K562 (cell line): Measurements from ENCODE around the gene EGLN3. TPM values are rescaled to one million over a fixed set of nuclear protein-coding genes. Genes with fewer than 3 reads are reported as not detected.

Experiments used
- CBFA2T3 ChIP-seq: fragments of 450-650 bp; IDR thresholded peaks from 2 replicates; pipeline ENCODE4 v1.6.1; 2017
- ETV1 ChIP-seq: fragments of 450-650 bp; conservative IDR thresholded peaks from 2 replicates; pipeline ENCODE4 v1.6.1; 2016; ENCODE audit warnings: missing genetic modification characterization, control low read depth, low read depth, missing compliant biosample characterization
- HIVEP1 ChIP-seq: fragments of 250-450 bp; sonication (Bioruptor Pico); IDR thresholded peaks from 2 replicates; pipeline ENCODE4 v1.4.0; 2020; ENCODE audit warnings: mild to moderate bottlenecking
- KDM1A ChIP-seq, 2 experiments: fragments of 450-650 bp; IDR thresholded peaks; 2 replicates each; pipeline ENCODE4 v1.6.1; 2016; ENCODE audit warnings: mild to moderate bottlenecking in 2 of 2
- MAFF ChIP-seq: IDR thresholded peaks from 2 replicates; pipeline ENCODE4 v1.6.1; 2012; ENCODE audit warnings: low read length, improper control_type of control experiment
- PRDM10 ChIP-seq: fragments of 450-650 bp; IDR thresholded peaks from 2 replicates; pipeline ENCODE4 v1.6.1; 2018; ENCODE audit not compliant: partially characterized antibody
- REST ChIP-seq, 2 experiments: fragments of 450-650 bp; formaldehyde crosslinking in 1 of 2; IDR thresholded peaks; 2 replicates each; pipeline versions ENCODE4 v1.4.0 to v1.6.1; 2014 to 2020; ENCODE audit warnings: mild to moderate bottlenecking in 2 of 2, borderline replicate concordance in 1 of 2, low read depth in 1 of 2
- RNF219 ChIP-seq: fragments of 250-450 bp; sonication (Bioruptor Pico); IDR thresholded peaks from 2 replicates; pipeline ENCODE4 v1.5.0; 2022; ENCODE audit warnings: mild to moderate bottlenecking
- SP1 ChIP-seq: sonication (generic); formaldehyde crosslinking; IDR thresholded peaks from 2 replicates; pipeline ENCODE4 v1.8.1; 2022; ENCODE audit warnings: mild to moderate bottlenecking, missing genetic modification reagents
- STAT5A ChIP-seq: IDR thresholded peaks from 2 replicates; pipeline ENCODE4 v1.6.1; 2012; ENCODE audit warnings: low read length, inconsistent platforms, borderline replicate concordance
- ZNF511 ChIP-seq: sonication (generic); formaldehyde crosslinking; IDR thresholded peaks from 2 replicates; pipeline ENCODE4 v1.8.0; 2022; ENCODE audit warnings: mild to moderate bottlenecking, missing genetic modification reagents
- polyA plus RNA-seq, 8 experiments: library from polyadenylated mRNA; depleted of rRNA in 4 of 8; stranded (reverse) in 5 of 8; unstranded in 3 of 8; fragments of >200 nt; fragmentation: Nextera tagmentation in 2 of 8; fragmentation: Illumina TruSeq in 1 of 8; extraction: Ambion mirVana in 2 of 8; extraction: Trizol in 1 of 8; gene quantifications; 2 replicates each; pipeline versions ENCODE4 v1.2.1 to v1.2.3, GENCODE V29; 2011 to 2014; ENCODE audit warnings: inconsistent platforms in 1 of 8, missing spikeins in 1 of 8
- total RNA-seq, 7 experiments: library from RNA; depleted of rRNA in 6 of 7; stranded (reverse); fragments of >200 nt in 6 of 7; fragmentation: Illumina TruSeq in 2 of 7; extraction: Trizol in 2 of 7; gene quantifications; 2 replicates each; pipeline versions ENCODE4 v1.2.1 to v1.2.3, GENCODE V29; 2011 to 2021; ENCODE audit warnings: low replicate concordance in 1 of 7

Gene EGLN3
- total and polyA plus RNA-seq, 9 of the 15 experiments (the other 6 are each of a cell fraction or from before 2014, with no cell fraction given) = 2.5 to 87.6 (median 5.8) TPM

GRCh38 chr14:33951183-33951840 is 438 bp upstream of the EGLN3 start (continued):
- TF ChIP-seq RNF219 (CRISPR knock-in tag) (no peak), SP1 (CRISPR knock-in tag) (no peak), REST (IDR thresholded peaks at IDR 0.05; ENCODE audit: borderline replicate concordance) (no peak; the same call in 1 of the 2 replicates), REST (CRISPR knock-in tag; IDR thresholded peaks at IDR 0.05; ENCODE audit: low read depth) (no peak), STAT5A (no peak), ETV1 (tag) (no peak), PRDM10 (no peak), ZNF511 (no peak), CBFA2T3 (no peak), KDM1A (IDR thresholded peaks at IDR 0.05) (no peak), MAFF (peak; percentile 93), HIVEP1 (CRISPR knock-in tag) (no peak)
